ENCODE data around the gene RNF113B. TPM values are rescaled to one million over a fixed set of nuclear protein-coding genes. Genes with fewer than 3 reads are reported as not detected.
A peak's percentile ranks its signal among the peaks of the same experiment; 100 is the strongest.

Gene RNF113B
- total and polyA plus RNA-seq, 4 donors, result 0.20 TPM; not detected in 3

- Histone ChIP-seq H3K36me3 (ENCODE audit: control insufficient read depth, insufficient read depth, low read length) (peaks cover 5% of the 10 kb centered on the region), H3K4me1 (ENCODE audit: control insufficient read depth, insufficient read depth, low read length) (peaks cover 27% of the 10 kb centered on the region), H3K9me3 (ENCODE audit: control insufficient read depth, insufficient read depth, low read length) (no peaks in the 10 kb centered on the region), H3K27ac (ENCODE audit: low read depth, low read length) (peak overlapping the region; percentile 67), H3K27me3 (ENCODE audit: control insufficient read depth, insufficient read depth, low read length) (peaks cover 3% of the 10 kb centered on the region), H3K4me3 (ENCODE audit: low read depth, low read length) (peak overlapping the region; percentile 60)
- peak in 4 of 6 donors; percentile 57 to 90 (median 78) for DNase-seq (ENCODE audit: low read depth in 4 of 6, low spot score in 6 of 6)
- no CpG with 5 or more reads among the region's 10 CpGs for WGBS (ENCODE audit: insufficient coverage)
These were observed 32.2 kb downstream of the RNF113B start for GRCh38 chr13:98144801-98145350.

- H3K27me3 ChIP-seq (ENCODE audit: control insufficient read depth, insufficient read depth, low read length), result peaks cover 3% of the 10 kb centered on the region
- H3K9me3 ChIP-seq (ENCODE audit: control insufficient read depth, insufficient read depth, low read length), result no peaks in the 10 kb centered on the region
- H3K27ac ChIP-seq (ENCODE audit: low read depth, low read length), result peak overlapping the region; percentile 67
- H3K36me3 ChIP-seq (ENCODE audit: control insufficient read depth, insufficient read depth, low read length), result peaks cover 5% of the 10 kb centered on the region
- H3K4me1 ChIP-seq (ENCODE audit: control insufficient read depth, insufficient read depth, low read length), result peaks cover 27% of the 10 kb centered on the region
- WGBS (ENCODE audit: insufficient coverage), result 2% methylated on average over 19 of the region's 21 CpGs
- peak overlapping the region; percentile 60 for H3K4me3 ChIP-seq (ENCODE audit: low read depth, low read length)
- DNase-seq (ENCODE audit: low read depth in 4 of 6, low spot score in 6 of 6), result peak in 3 of 6 donors; percentile 20 to 79 (median 64)
These were observed 32.9 kb downstream of the RNF113B start for GRCh38 chr13:98144027-98144741.

GRCh38 chr13:98143601-98144026 lies 33.5 kb downstream of the RNF113B start:
- DNase-seq (ENCODE audit: low read depth in 4 of 6, low spot score in 6 of 6), result no peak
- no peaks in the 10 kb centered on the region for H3K9me3 ChIP-seq (ENCODE audit: control insufficient read depth, insufficient read depth, low read length)
- peak overlapping the region; percentile 60 for H3K4me3 ChIP-seq (ENCODE audit: low read depth, low read length)
- peaks cover 27% of the 10 kb centered on the region for H3K4me1 ChIP-seq (ENCODE audit: control insufficient read depth, insufficient read depth, low read length)
- under 1% methylated on average over 60 of the region's 60 CpGs for WGBS (ENCODE audit: insufficient coverage)
- H3K27me3 ChIP-seq (ENCODE audit: control insufficient read depth, insufficient read depth, low read length), result peaks cover 3% of the 10 kb centered on the region
- H3K36me3 ChIP-seq (ENCODE audit: control insufficient read depth, insufficient read depth, low read length), result no peaks in the 10 kb centered on the region
- no peak overlapping the region for H3K27ac ChIP-seq (ENCODE audit: low read depth, low read length)

- Histone ChIP-seq H3K4me1 (ENCODE audit: control insufficient read depth, insufficient read depth, low read length) (peaks cover 27% of the 10 kb centered on the region), H3K9me3 (ENCODE audit: control insufficient read depth, insufficient read depth, low read length) (no peaks in the 10 kb centered on the region), H3K27me3 (ENCODE audit: control insufficient read depth, insufficient read depth, low read length) (peaks cover 3% of the 10 kb centered on the region), H3K27ac (ENCODE audit: low read depth, low read length) (no peak overlapping the region), H3K4me3 (ENCODE audit: low read depth, low read length) (no peak overlapping the region), H3K36me3 (ENCODE audit: control insufficient read depth, insufficient read depth, low read length) (no peaks in the 10 kb centered on the region)
- DNase-seq (ENCODE audit: low read depth in 4 of 6, low spot score in 6 of 6), result peak in 1 of 6 donors; percentile 5
- under 1% methylated on average over 61 of the region's 66 CpGs for WGBS (ENCODE audit: insufficient coverage)
These were observed 33.9 kb downstream of the RNF113B start for GRCh38 chr13:98143157-98143553.

- Histone ChIP-seq H3K27ac (ENCODE audit: low read depth, low read length) (peak within 1 kb of the TSS; percentile 57), H3K27me3 (ENCODE audit: control insufficient read depth, insufficient read depth, low read length) (peaks cover 3% of the 10 kb centered on the region), H3K4me3 (ENCODE audit: low read depth, low read length) (peak within 1 kb of the TSS; percentile 65), H3K4me1 (ENCODE audit: control insufficient read depth, insufficient read depth, low read length) (peaks cover 27% of the 10 kb centered on the region), H3K36me3 (ENCODE audit: control insufficient read depth, insufficient read depth, low read length) (no peaks in the 10 kb centered on the region), H3K9me3 (ENCODE audit: control insufficient read depth, insufficient read depth, low read length) (no peaks in the 10 kb centered on the region)
- under 1% methylated on average over 97 of the region's 98 CpGs for WGBS (ENCODE audit: insufficient coverage)
- peak in 3 of 6 donors; percentile 61 to 89 (median 86) for DNase-seq (ENCODE audit: low read depth in 4 of 6, low spot score in 6 of 6)
These were observed 34.5 kb downstream of the RNF113B start, which contains the start of gene FARP1 for GRCh38 chr13:98142380-98143156. FARP1 (plus strand) TSS chr13:98143094; CDS start chr13:98213243, 70,149 bp downstream.

GRCh38 chr13:98141509-98142379 lies 35.3 kb downstream of the RNF113B start:
- H3K27ac ChIP-seq (ENCODE audit: low read depth, low read length), result no peak overlapping the region
- peak overlapping the region; percentile 65 for H3K4me3 ChIP-seq (ENCODE audit: low read depth, low read length)
- DNase-seq (ENCODE audit: low read depth in 4 of 6, low spot score in 6 of 6), result peak in 2 of 6 donors; percentile 4 to 54
- H3K36me3 ChIP-seq (ENCODE audit: control insufficient read depth, insufficient read depth, low read length), result no peaks in the 10 kb centered on the region
- WGBS (ENCODE audit: insufficient coverage), result 29% methylated on average over 25 of the region's 27 CpGs
- H3K9me3 ChIP-seq (ENCODE audit: control insufficient read depth, insufficient read depth, low read length), result no peaks in the 10 kb centered on the region
- H3K27me3 ChIP-seq (ENCODE audit: control insufficient read depth, insufficient read depth, low read length), result peaks cover 3% of the 10 kb centered on the region
- peaks cover 27% of the 10 kb centered on the region for H3K4me1 ChIP-seq (ENCODE audit: control insufficient read depth, insufficient read depth, low read length)

GRCh38 chr13:98141091-98141490 lies 36.0 kb downstream of the RNF113B start:
- no peak for DNase-seq (ENCODE audit: low read depth in 4 of 6, low spot score in 6 of 6)

GRCh38 chr13:98134901-98135300 lies 42.2 kb downstream of the RNF113B start:
- Histone ChIP-seq H3K27me3 (ENCODE audit: control insufficient read depth, insufficient read depth, low read length) (no peaks in the 10 kb centered on the region), H3K27ac (ENCODE audit: low read depth, low read length) (no peak overlapping the region), H3K9me3 (ENCODE audit: control insufficient read depth, insufficient read depth, low read length) (no peaks in the 10 kb centered on the region), H3K4me1 (ENCODE audit: control insufficient read depth, insufficient read depth, low read length) (no peaks in the 10 kb centered on the region), H3K36me3 (ENCODE audit: control insufficient read depth, insufficient read depth, low read length) (no peaks in the 10 kb centered on the region), H3K4me3 (ENCODE audit: low read depth, low read length) (no peak overlapping the region)
- no peak for DNase-seq (ENCODE audit: low read depth in 4 of 6, low spot score in 6 of 6)
- no CpG with 5 or more reads among the region's 1 CpG for WGBS (ENCODE audit: insufficient coverage)

More at GRCh38 chr13:98141091-98141490, 36.0 kb downstream of the RNF113B start:
- WGBS (ENCODE audit: insufficient coverage), result 100% methylated on average over 5 of the region's 7 CpGs
- Histone ChIP-seq H3K27me3 (ENCODE audit: control insufficient read depth, insufficient read depth, low read length) (peaks cover 3% of the 10 kb centered on the region), H3K36me3 (ENCODE audit: control insufficient read depth, insufficient read depth, low read length) (no peaks in the 10 kb centered on the region), H3K4me3 (ENCODE audit: low read depth, low read length) (no peak overlapping the region), H3K9me3 (ENCODE audit: control insufficient read depth, insufficient read depth, low read length) (no peaks in the 10 kb centered on the region), H3K4me1 (ENCODE audit: control insufficient read depth, insufficient read depth, low read length) (peaks cover 21% of the 10 kb centered on the region), H3K27ac (ENCODE audit: low read depth, low read length) (no peak overlapping the region)

- WGBS (ENCODE audit: insufficient coverage), result 88% methylated on average over 2 of the region's 3 CpGs
- no peak overlapping the region for H3K27ac ChIP-seq (ENCODE audit: low read depth, low read length)
- no peaks in the 10 kb centered on the region for H3K4me1 ChIP-seq (ENCODE audit: control insufficient read depth, insufficient read depth, low read length)
- no peaks in the 10 kb centered on the region for H3K36me3 ChIP-seq (ENCODE audit: control insufficient read depth, insufficient read depth, low read length)
- H3K4me3 ChIP-seq (ENCODE audit: low read depth, low read length), result no peak overlapping the region
- no peaks in the 10 kb centered on the region for H3K27me3 ChIP-seq (ENCODE audit: control insufficient read depth, insufficient read depth, low read length)
- DNase-seq (ENCODE audit: low read depth in 4 of 6, low spot score in 6 of 6), result no peak
- H3K9me3 ChIP-seq (ENCODE audit: control insufficient read depth, insufficient read depth, low read length), result no peaks in the 10 kb centered on the region
These were observed 43.1 kb downstream of the RNF113B start for GRCh38 chr13:98133946-98134345.
